ENCODE measurements around the gene THOP1. TPM values are rescaled to one million over a fixed set of nuclear protein-coding genes. Genes with fewer than 3 reads are reported as not detected.
A peak's percentile ranks its signal among the peaks of the same experiment; 100 is the strongest.
"Not testable (repeated sequence)": the region's sequence is repeated elsewhere in the genome, so short reads cannot be mapped to it uniquely, and the experiment has no call there.

THOP1 gene
- total RNA-seq, 1 experiment from 2014 or later = 127 TPM

DNA sequence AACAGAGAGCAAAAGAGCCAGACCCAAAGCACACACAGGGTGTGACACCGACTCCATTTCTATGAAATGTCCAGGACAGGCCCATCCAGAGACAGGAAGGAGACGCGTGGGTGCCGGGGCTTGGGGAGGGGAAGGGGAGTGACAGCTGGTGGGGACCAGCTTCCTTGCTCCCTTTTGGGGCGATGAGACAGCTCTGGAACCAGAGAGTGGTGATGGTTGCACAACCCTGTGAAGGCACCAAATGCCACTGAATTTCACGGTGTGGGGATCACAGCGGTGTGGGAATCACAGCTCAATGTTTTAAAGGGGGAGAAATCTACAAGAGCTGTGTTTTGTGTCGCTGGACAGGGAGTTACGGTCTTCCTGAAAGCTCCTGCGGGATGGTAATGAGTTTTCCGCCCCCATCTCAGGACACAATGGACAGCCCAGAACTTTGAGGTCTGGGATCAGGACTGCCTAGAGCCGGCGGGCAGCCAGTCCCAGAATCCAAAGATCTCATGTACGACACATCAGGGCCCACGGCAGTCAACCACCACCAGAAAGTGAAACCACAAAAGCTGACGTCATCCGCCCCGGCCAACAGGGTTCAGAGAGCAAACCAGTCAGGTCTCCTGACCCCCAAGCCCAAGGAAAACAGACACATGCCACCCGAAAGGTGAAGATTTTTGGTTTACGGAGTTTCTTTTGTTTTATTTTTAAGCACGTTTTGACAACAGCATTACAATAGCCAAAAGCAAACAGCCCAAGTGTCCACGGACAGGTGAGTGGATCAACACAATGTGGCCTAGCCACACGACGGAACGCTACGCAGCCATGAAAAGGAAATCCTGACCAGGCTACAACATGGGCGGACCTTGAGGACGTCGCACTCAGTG, 9.5 kb upstream of the THOP1 start:
- in situ Hi-C loops (cut with HindIII; ENCODE audit: low pct_unique_long_range_greater_than_20kb, low sequenced_read_pairs) = no loop called here
- DNase-seq (ENCODE audit: low read depth) = no peak

DNA sequence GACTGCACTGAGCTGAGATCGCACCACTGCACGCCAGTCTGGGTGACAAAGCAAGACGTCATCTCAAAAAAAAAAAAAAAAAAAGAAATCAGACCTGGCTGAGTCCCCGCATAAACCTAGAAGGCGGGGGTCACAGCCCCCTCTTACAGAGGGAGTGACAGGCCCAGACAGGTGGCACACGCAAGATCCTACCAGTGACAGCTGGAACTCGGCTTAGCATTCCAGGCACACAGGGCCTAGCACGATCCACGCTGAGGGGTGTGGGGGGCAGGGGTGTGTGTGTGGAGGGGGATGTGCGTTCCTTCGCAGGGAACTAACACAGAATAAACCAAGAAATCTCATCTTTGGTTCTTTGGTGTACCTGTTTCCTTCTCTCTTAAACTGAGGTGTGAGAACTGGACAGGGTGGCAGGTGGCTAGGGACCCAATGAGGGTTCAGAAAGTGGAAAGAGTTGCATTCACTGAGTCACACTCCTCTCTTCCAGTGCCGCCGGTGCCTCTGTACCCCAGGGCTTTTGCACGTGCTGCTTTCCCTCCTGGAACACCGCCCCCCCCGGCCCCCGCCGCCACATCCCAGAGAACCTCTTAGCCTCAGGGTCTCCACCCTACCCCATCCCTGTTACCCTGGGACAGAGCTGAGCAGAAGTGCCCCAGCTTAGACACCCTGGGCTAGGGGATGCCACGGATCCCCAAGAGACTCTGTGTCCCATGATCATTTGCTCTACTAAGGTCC, 7.2 kb upstream of the THOP1 start:
- in situ Hi-C loops (cut with HindIII; ENCODE audit: low pct_unique_long_range_greater_than_20kb, low sequenced_read_pairs) = no loop called here
- DNase-seq (ENCODE audit: low read depth) = no peak

DNA sequence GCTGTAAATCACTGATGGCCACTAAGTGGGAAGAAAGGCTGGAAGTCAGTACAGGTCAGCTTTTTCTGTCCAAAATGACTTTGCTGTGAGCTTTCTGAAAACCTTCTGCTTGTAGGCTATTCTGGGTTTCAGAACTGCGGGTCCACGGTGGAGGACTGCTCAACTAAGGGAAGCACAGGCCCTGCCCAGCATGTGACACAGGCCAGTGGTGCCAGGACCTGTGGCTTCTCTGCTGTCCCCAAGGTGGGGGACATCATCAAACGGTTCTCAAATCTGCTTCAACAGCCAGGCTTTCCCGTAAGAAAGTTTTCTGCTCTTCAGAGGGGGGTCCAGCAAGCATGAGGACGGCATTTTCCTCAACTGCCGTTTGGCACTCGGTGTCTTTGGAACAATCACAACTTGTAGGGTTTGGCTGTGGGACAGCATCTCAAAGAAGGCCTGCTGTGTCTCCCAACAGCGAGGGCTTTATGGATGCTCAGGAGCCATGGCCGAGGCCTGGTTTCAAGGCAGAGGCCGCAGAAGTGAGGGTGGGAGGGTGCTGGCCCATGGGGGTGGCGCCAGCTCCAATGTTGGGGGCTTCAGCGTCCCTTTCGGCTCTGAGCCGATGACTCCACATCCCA, 6.1 kb upstream of the THOP1 start:
- in situ Hi-C loops (cut with HindIII; ENCODE audit: low pct_unique_long_range_greater_than_20kb, low sequenced_read_pairs) = no loop called here
- DNase-seq (ENCODE audit: low read depth) = no peak

DNA sequence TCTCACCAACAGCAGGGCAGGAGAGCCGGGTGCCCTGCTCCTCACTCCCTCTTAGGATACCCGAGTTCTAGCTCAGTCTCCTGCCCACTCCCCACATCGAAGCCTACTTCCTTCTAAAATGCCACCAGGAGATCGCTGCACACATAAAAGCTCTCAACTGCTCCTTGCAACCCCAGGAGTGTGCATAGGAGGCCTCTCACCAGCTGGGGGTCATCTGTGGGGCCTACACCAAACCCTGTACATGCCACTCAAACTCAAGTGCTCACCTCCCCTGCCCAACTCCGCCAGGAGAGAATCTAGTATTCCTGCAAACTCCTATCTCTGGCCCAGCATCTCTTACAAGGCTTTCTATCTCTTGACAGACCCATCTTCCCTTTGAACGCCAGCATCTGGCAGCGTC, 5.0 kb upstream of the THOP1 start:
- DNase-seq (ENCODE audit: low read depth) = no peak
- in situ Hi-C loops (cut with HindIII; ENCODE audit: low pct_unique_long_range_greater_than_20kb, low sequenced_read_pairs) = no loop called here

DNA sequence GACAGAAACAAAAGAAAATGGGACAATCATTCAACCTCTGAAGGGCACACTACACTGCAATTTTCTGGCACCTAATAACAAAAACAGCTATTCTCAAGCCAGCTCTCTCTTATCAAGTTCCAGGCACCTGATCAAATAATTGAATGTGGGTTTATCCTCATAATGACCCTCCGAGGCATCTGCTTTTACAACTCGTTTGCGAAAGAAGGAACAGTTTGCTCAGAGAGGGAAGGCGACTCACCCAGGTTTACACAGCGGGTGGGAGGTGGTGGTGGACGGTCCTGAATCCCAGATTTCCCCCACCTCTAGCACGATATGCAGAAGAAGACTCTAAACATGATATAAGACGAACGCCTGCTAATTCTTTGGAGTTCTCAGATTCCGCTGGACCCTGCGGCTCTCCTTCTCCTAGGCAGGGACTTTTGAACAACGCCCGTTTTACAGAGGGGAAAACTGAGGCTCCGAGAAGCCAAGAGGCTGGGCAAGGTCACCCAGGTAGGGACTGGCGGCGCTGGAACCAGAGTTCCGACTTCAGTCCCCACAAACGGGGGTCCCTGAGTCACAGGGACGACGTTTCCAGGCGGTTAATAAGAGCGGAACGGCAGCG, 2.9 kb upstream of the THOP1 start:
- no peak for DNase-seq (ENCODE audit: low read depth)
- in situ Hi-C loops (cut with HindIII; ENCODE audit: low pct_unique_long_range_greater_than_20kb, low sequenced_read_pairs) = no loop called here

DNA sequence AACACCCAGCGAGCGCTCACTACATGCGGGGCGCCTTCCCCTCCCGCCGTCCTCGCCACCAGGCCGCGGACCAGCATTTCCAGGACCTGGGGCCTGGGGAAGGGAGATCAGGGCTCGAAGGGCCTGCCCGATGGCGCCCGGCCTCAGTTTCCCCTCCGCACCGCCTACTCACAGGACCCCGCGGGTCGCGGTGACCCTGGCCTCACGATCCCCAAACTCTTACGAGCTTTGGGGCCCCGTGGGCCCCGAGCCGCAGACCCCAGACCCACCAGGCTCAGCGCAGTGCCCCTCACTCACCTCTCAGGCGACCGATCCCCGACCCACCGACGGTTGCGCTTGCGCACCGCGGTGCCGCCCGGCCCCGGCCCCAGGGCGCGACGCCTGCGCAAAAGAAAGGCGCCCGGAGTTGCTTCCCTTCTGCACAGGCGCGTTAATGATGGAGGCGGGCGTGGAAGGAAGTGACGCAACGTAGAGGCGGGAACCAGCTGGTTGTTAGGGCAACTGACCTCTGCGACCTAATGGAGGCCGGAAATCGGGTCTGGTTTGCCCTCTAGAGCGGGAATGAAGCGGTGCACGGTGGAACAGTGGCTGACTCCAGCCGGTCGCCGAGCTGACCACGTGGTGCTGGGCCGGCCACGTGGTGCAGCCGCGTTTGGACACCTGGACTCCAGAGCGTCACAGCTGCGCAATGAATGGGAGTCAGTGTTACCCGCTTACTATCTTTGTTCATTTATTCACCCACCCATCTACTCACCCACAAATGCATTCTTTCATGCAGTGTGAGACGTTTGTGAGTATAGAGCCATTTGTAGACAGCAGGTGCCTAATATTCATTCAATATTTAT, 2.1 kb upstream of the THOP1 start, which contains the start of gene SGTA:
SGTA (minus strand) TSS at position 338 of the 845 bp plus-strand sequence. CDS start 14,205 bp downstream, outside the sequence.
- DNase-seq (ENCODE audit: low read depth) = peak; percentile 97
- in situ Hi-C loops (cut with HindIII; ENCODE audit: low pct_unique_long_range_greater_than_20kb, low sequenced_read_pairs) = no loop called here

DNA sequence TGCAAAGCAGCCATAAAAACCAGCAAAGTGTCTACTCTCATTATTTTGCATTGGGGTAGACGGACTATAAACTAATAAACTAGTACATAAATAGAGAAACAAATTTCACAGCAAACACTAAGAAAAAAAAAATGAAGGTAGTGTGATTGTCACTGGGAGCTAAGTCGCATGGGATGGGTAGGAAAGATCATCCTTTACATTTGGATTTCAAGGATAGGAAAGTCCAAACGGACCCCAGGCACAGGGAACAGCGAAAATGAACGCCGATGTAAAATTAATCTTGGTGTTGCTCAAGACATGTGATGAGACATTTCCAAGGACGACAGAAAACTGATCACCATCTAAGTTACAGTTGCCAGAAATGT, 1.5 kb upstream of the THOP1 start:
- in situ Hi-C loops (cut with HindIII; ENCODE audit: low pct_unique_long_range_greater_than_20kb, low sequenced_read_pairs) = no loop called here
- DNase-seq (ENCODE audit: low read depth) = no peak

DNA sequence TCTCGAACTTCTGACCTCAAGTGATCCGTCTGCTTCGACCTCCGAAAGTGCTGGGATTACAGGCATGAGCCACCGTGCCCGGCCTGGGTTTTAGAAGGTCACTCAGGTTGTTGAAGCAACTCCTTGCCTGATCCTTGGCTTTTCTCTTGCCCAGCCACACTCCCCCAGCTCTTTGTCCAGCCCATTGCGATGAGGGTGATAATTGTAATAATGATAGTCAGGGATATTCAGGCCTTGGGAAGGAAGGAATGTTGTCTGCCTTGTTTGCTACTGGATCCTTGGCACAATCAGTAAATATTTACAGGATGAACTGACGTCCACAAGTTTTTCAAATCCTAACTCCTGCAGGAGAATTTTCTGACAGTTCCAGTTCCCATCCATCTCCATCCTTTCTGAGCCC, 1.8 kb downstream of the THOP1 start:
- DNase-seq (ENCODE audit: low read depth) = no peak
- in situ Hi-C loops (cut with HindIII; ENCODE audit: low pct_unique_long_range_greater_than_20kb, low sequenced_read_pairs) = no loop called here

DNA sequence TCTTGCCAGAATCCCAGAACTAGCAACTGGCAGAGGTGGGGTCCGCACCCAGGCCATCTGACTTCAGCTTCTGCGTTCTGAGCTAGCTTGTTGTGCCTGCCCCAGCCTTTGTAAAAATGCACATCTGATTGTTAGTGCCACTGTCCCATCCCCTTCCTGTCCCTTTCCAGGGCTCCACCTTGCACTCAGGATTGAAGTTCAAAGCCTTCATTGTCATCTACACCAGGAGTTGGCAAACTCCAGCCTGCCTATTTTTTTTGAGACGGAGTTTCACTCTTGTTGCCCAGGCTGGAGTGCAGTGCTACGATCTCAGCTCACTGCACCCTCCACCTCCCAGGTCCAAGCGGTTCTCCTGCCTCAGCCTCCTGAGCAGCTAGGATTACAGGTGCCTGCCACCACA, 2.9 kb downstream of the THOP1 start:
- in situ Hi-C loops (cut with HindIII; ENCODE audit: low pct_unique_long_range_greater_than_20kb, low sequenced_read_pairs) = no loop called here
- DNase-seq (ENCODE audit: low read depth) = no peak

DNA sequence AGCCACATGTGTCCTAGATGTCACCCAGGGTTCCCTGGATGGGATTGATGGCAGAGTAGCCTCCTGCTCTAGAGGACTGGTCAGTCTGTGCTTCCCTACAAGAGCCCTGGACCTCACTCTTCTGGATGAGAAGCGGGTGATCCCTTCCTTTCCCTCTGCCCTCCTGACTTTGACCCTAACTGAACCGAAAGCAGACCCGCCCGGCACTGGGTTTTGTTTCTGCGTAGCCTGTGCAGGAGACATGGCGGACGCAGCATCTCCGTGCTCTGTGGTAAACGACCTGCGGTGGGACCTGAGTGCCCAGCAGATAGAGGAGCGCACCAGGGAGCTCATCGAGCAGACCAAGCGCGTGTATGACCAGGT, 4.9 kb downstream of the THOP1 start:
- DNase-seq (ENCODE audit: low read depth) = no peak
- in situ Hi-C loops (cut with HindIII; ENCODE audit: low pct_unique_long_range_greater_than_20kb, low sequenced_read_pairs) = no loop called here

DNA sequence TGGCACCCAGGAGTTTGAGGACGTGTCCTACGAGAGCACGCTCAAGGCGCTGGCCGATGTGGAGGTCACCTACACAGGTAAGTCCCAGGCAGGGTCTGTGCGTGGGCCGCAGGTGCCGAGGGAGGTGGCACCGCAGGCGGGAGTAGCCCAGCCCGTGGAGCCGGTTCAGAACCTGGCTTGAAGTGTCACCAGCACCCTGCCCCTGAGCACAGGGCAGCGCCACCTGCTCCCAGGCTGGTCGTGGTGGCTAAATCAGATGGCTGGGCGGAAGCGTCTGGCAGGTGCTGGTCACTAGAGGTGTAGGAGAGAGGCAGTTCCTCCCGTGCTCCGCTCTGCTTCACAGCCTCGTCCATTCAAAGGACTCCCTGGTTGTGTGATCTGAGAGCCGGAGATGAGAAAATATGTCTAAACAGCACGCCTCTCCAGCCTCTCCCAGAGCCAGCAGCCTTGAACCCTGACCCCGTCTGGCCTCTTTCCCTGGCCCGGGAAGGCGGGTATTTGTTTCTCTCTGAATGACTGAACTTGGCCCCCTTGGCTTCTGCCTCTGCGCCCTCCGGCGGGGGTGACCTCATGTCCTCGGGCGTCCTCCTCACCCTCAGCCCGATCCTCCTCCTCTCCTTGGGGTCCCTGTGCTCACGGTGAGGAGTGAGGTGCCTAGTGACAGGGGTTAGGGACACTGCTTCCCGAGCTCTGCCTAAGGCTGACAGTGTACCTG, 5.4 kb downstream of the THOP1 start:
- in situ Hi-C loops (cut with HindIII; ENCODE audit: low pct_unique_long_range_greater_than_20kb, low sequenced_read_pairs) = no loop called here
- DNase-seq (ENCODE audit: low read depth) = no peak

DNA sequence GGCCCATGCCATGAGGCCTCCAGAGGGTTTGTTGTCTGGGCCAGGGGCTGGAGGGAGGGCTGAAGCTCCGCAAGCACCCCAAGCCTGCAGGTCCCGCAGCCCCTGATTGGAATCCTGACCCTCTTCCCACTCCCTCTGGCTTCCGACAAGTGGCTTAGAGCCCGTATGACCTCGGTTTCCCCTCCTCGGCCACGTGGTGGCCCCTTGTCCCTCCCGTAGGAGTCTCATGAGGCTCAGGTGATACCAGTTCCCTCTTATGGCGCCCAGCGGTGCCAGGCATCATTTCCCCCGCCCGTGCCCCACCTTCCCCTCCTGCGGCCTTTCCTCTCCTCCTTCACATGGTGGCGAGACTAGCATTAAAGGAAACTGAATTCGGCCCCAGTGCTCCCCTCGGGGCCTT, 6.1 kb downstream of the THOP1 start:
- no peak for DNase-seq (ENCODE audit: low read depth)
- in situ Hi-C loops (cut with HindIII; ENCODE audit: low pct_unique_long_range_greater_than_20kb, low sequenced_read_pairs) = no loop called here

DNA sequence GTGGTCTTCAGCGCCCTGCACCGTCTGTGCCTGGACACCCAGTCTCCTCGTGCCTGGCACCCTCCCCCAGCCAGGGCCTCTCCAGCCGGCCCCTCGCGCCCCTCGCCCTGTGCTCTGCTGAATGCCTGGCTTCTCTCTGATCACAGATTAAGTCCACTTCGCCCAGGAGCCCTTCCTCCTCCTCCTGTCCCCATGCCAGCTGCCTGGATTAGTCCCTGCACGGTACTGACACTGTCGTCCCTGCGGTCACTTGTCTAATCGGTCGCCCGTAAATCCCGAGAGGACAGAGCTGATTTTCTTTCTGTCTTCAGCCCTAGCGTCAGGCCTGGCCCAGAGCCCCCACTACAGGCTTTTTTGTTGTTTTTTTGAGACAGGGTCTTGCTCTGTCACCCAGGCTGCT, 6.6 kb downstream of the THOP1 start:
- in situ Hi-C loops (cut with HindIII; ENCODE audit: low pct_unique_long_range_greater_than_20kb, low sequenced_read_pairs) = no loop called here

DNA sequence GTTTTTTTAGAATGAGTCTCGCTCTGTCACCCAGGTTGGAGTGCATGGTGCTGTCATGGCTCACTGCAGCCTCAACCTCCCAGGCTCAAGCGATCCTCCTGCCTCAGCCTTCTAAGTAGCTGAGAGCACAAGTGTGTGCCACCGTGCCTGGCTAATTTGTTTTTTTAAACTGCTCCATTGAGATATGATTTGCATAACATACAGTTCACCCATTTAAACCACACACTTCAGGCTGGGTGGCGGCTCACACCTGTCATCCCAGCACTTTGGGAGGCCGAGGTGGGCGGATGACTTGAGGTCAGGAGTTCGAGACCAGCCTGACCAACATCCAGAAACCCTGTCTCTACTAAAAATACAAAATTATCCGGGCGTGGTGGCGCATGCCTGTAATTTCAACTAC, 7.4 kb downstream of the THOP1 start:
- in situ Hi-C loops (cut with HindIII; ENCODE audit: low pct_unique_long_range_greater_than_20kb, low sequenced_read_pairs); DNase-seq (ENCODE audit: low read depth): not testable (repeated sequence)

More for the DNA sequence above, 6.6 kb downstream of the THOP1 start:
- DNase-seq (ENCODE audit: low read depth) = no peak

DNA sequence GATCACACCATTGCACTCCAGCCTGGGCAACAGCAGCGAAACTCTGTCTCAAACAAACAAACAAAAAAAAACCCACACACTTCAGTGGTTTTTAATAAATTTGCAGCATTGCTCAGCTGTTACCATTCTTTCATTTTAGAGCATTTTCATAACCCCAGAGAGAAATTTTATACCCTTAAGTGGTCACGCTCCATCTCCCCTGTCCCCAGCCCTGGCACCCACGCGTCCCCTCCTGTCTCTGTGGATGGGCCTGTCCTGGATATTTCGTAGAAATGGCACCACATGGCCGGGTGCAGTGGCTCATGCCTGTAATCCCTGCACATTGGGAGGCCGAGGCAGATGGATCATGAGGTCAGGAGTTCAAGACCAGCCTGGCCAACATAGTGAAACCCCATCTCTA, 7.8 kb downstream of the THOP1 start:
- in situ Hi-C loops (cut with HindIII; ENCODE audit: low pct_unique_long_range_greater_than_20kb, low sequenced_read_pairs) = no loop called here
- DNase-seq (ENCODE audit: low read depth) = no peak

DNA sequence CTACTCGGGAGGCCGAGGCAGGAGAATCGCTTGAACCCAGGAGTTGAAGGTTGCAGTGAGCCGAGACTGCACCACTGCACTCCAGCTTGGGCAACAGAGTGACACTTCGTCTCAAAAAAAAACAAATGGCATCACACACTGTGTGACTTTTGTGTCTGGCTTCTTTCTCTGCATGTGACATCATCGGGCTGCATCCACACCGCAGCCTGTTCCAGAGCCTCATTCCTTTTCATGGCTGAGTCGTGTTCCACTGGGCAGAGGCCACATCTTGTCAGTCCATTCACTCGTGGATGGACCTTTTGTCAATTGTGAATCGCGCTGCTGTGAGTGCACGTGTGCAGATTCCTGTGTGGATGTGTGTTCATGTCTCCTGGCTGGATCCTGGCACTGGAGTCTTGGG, 8.3 kb downstream of the THOP1 start:
- no peak for DNase-seq (ENCODE audit: low read depth)
- in situ Hi-C loops (cut with HindIII; ENCODE audit: low pct_unique_long_range_greater_than_20kb, low sequenced_read_pairs) = no loop called here

DNA sequence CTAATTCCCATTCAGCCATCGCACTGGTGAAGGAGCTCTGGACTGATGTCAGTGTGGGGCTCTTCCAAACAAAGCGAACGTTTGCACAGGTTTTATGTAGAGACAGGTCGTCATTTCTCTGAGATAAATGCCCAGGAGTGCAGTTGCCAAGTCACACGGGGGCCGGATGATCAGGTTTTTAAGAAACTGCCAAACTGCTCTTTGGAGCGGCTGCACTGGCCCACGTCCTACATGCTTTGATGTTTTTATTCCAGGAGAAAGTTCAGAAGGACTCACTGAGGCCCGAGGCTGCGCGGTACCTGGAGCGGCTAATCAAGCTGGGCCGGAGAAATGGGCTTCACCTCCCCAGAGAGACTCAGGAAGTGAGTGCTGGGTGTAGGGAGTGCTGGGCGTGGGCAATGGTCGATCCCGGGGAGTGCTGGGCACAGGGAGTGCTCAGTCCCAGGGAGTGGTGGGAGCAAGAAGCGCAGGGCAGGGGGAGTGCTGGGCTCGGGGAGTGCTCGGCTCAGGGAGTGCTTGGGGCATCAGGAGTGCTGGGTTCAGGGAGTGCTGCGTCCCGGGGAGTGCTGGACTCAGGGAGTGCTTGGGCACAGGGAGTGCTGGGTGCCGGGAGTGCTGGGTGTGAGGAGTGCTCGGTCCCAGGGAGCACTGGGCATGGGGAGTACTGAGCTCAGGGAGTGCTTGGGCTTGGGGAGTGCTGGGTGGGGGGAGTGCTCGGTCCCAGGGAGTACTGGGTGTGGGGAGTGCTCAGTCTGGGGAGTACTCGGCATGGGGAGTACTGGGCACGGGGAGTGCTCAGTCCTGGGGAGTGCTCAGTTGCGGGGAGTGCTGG, 10.7 kb downstream of the THOP1 start:
- no peak for DNase-seq (ENCODE audit: low read depth)
- in situ Hi-C loops (cut with HindIII; ENCODE audit: low pct_unique_long_range_greater_than_20kb, low sequenced_read_pairs) = no loop called here
